Dendritic cell treated with granulocyte-macrophage colony-stimulating factor and Interleukin-4, amounts not matched to agents 40 ng/mL and 50 ng/mL, for 4 days (primary cell): Measurements from ENCODE around the gene ASB1.

Experiments
- H3K27ac Mint-ChIP-seq: one replicate; pipeline ENCODE4 v1.8.0; 2022; ENCODE audit warnings: mild to moderate bottlenecking, mixed read lengths
- H3K27me3 Mint-ChIP-seq: one replicate; pipeline ENCODE4 v1.8.0; 2022; ENCODE audit warnings: mild to moderate bottlenecking, mixed read lengths
- H3K36me3 Mint-ChIP-seq: one replicate; pipeline ENCODE4 v1.8.0; 2022; ENCODE audit warnings: low read depth, mixed read lengths
- H3K4me1 Mint-ChIP-seq: one replicate; pipeline ENCODE4 v1.8.0; 2022; ENCODE audit warnings: low read depth, mixed read lengths
- H3K4me3 Mint-ChIP-seq: one replicate; pipeline ENCODE4 v1.8.0; 2022; ENCODE audit warnings: mild to moderate bottlenecking, moderate library complexity, mixed read lengths
- H3K9me3 Mint-ChIP-seq: one replicate; pipeline ENCODE4 v1.8.0; 2022; ENCODE audit warnings: mixed read lengths
- intact Hi-C: fragments of 100-400 bp; cut with micrococcal nuclease; formaldehyde crosslinking; loops from one replicate; pipeline ENCODE4 v1.15.0; 2022

Gene ASB1

DNA sequence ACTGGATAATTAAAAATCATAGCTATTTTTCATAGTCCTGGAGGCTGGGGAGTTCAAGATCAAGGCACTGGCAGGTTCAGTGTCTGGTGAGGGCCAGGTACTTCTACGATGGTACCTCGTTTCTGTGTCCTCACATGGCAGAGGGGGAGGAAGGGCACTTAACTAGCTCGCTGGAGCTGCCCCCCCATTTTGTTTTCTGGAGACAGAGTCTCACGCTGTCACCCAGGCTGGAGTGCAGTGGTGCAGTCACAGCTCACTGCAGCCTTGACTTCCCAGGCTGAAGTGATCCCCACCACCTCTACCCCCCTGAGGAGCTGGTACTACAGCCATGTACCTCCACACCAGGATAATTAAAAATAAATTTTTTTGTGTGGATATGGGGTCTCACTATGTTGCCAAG is 40.3 kb downstream of the ASB1 start:
- no peaks in the 10 kb centered on the region for H3K4me1 Mint-ChIP-seq
- no peak overlapping the region for H3K4me3 Mint-ChIP-seq
- peaks cover 9% of the 10 kb centered on the region for H3K27me3 Mint-ChIP-seq
- H3K27ac Mint-ChIP-seq: no peak overlapping the region
- H3K9me3 Mint-ChIP-seq: peaks cover 14% of the 10 kb centered on the region
- intact Hi-C loops: no loop called here
- H3K36me3 Mint-ChIP-seq: no peaks in the 10 kb centered on the region

GRCh38 chr2:238467792-238468191 is 41.1 kb downstream of the ASB1 start:
- Mint-ChIP-seq H3K36me3 (no peaks in the 10 kb centered on the region), H3K4me3 (no peak overlapping the region)
- intact Hi-C loops: no loop called here

DNA sequence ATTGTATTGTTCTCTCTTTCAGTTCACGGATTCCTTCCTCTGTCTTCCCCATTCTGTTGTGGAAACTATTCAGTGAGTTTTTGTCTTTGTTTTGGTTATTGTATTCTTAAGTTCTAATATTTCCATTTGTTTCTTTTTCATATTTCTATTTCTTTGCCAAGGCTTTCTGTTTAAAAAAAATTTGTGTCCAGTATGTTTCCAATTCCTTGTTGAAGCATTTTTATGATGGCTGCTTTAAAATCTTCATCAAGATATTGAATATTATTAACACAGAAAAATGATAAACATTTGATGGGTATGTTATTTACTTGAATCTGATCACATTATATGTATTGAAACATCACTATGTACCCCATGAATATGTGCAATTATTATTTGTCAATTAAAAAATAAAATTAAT is 42.4 kb downstream of the ASB1 start:
- H3K4me3 Mint-ChIP-seq: no peak overlapping the region
- H3K27ac Mint-ChIP-seq: no peak overlapping the region
- no peaks in the 10 kb centered on the region for H3K4me1 Mint-ChIP-seq
- peaks cover 34% of the 10 kb centered on the region for H3K9me3 Mint-ChIP-seq
- H3K36me3 Mint-ChIP-seq: no peaks in the 10 kb centered on the region
- peaks cover 11% of the 10 kb centered on the region for H3K27me3 Mint-ChIP-seq
- intact Hi-C loops: no loop called here

More at GRCh38 chr2:238467792-238468191, 41.1 kb downstream of the ASB1 start:
- H3K9me3 Mint-ChIP-seq: peaks cover 21% of the 10 kb centered on the region
- no peaks in the 10 kb centered on the region for H3K4me1 Mint-ChIP-seq
- peaks cover 9% of the 10 kb centered on the region for H3K27me3 Mint-ChIP-seq
- H3K27ac Mint-ChIP-seq: no peak overlapping the region

- Mint-ChIP-seq H3K27ac (no peak overlapping the region), H3K36me3 (no peaks in the 10 kb centered on the region), H3K27me3 (peaks cover 11% of the 10 kb centered on the region), H3K9me3 (peaks cover 65% of the 10 kb centered on the region), H3K4me3 (no peak overlapping the region), H3K4me1 (no peaks in the 10 kb centered on the region)
- intact Hi-C loops: no loop called here
Measured at GRCh38 chr2:238473014-238473413, 46.3 kb downstream of the ASB1 start.

- no peak overlapping the region for H3K27ac Mint-ChIP-seq
- intact Hi-C loops: no loop called here
- H3K4me3 Mint-ChIP-seq: no peak overlapping the region
- H3K36me3 Mint-ChIP-seq: no peaks in the 10 kb centered on the region
- H3K4me1 Mint-ChIP-seq: no peaks in the 10 kb centered on the region
- peaks cover 69% of the 10 kb centered on the region for H3K9me3 Mint-ChIP-seq
- peaks cover 9% of the 10 kb centered on the region for H3K27me3 Mint-ChIP-seq
Measured at GRCh38 chr2:238473523-238473922, 46.8 kb downstream of the ASB1 start.

GRCh38 chr2:238475034-238475433 is 48.3 kb downstream of the ASB1 start:
- H3K4me1 Mint-ChIP-seq: no peaks in the 10 kb centered on the region
- H3K27ac Mint-ChIP-seq: no peak overlapping the region
- intact Hi-C loops: no loop called here
- peaks cover 4% of the 10 kb centered on the region for H3K27me3 Mint-ChIP-seq
- H3K4me3 Mint-ChIP-seq: no peak overlapping the region
- H3K36me3 Mint-ChIP-seq: no peaks in the 10 kb centered on the region
- H3K9me3 Mint-ChIP-seq: peaks cover 75% of the 10 kb centered on the region

GRCh38 chr2:238475566-238475965 is 48.8 kb downstream of the ASB1 start:
- Mint-ChIP-seq H3K4me3 (no peak overlapping the region), H3K4me1 (no peaks in the 10 kb centered on the region), H3K27ac (no peak overlapping the region), H3K36me3 (no peaks in the 10 kb centered on the region), H3K27me3 (peaks cover 4% of the 10 kb centered on the region), H3K9me3 (peaks cover 80% of the 10 kb centered on the region)
- intact Hi-C loops: no loop called here

- peaks cover 4% of the 10 kb centered on the region for H3K27me3 Mint-ChIP-seq
- H3K27ac Mint-ChIP-seq: no peak overlapping the region
- no peaks in the 10 kb centered on the region for H3K4me1 Mint-ChIP-seq
- H3K9me3 Mint-ChIP-seq: peaks cover 83% of the 10 kb centered on the region
- H3K4me3 Mint-ChIP-seq: no peak overlapping the region
- intact Hi-C loops: no loop called here
- no peaks in the 10 kb centered on the region for H3K36me3 Mint-ChIP-seq
Measured at GRCh38 chr2:238476258-238476657, 49.5 kb downstream of the ASB1 start.

DNA sequence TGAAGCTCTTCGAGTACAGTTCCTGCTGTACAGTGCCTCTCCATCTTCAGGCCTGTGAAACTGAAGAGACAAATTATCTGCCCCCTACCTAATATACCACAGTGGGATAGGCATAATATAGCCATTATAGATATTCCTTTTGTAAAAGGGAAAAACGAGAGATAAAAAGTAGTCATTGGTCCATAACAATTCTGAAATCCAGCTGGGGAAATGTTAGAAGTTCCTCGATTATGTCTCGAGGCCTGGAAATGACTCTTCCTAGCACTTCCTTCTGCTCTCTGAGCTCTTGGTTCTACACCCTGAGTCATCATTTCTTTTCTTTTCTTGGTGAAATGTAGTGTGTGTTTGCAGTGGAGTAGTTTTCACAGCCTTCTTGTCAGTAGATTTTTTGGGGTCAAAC is 51.5 kb downstream of the ASB1 start:
- intact Hi-C loops: no loop called here

GRCh38 chr2:238479847-238480246 is 53.1 kb downstream of the ASB1 start:
- Mint-ChIP-seq H3K4me3 (no peak overlapping the region), H3K27me3 (no peaks in the 10 kb centered on the region), H3K27ac (no peak overlapping the region), H3K4me1 (no peaks in the 10 kb centered on the region), H3K9me3 (peaks cover 53% of the 10 kb centered on the region), H3K36me3 (no peaks in the 10 kb centered on the region)
- intact Hi-C loops: no loop called here

More for the DNA sequence above, 51.5 kb downstream of the ASB1 start:
- Mint-ChIP-seq H3K9me3 (peaks cover 68% of the 10 kb centered on the region), H3K27ac (no peak overlapping the region), H3K27me3 (no peaks in the 10 kb centered on the region), H3K36me3 (no peaks in the 10 kb centered on the region), H3K4me1 (no peaks in the 10 kb centered on the region), H3K4me3 (no peak overlapping the region)

GRCh38 chr2:238483021-238483420 is 56.3 kb downstream of the ASB1 start:
- Mint-ChIP-seq H3K27me3 (no peaks in the 10 kb centered on the region), H3K4me1 (no peaks in the 10 kb centered on the region), H3K36me3 (no peaks in the 10 kb centered on the region), H3K4me3 (no peak overlapping the region), H3K27ac (no peak overlapping the region), H3K9me3 (peaks cover 29% of the 10 kb centered on the region)
- intact Hi-C loops: no loop called here

- no peaks in the 10 kb centered on the region for H3K36me3 Mint-ChIP-seq
- no peak overlapping the region for H3K27ac Mint-ChIP-seq
- H3K9me3 Mint-ChIP-seq: peaks cover 22% of the 10 kb centered on the region
Measured at GRCh38 chr2:238483656-238484055, 56.9 kb downstream of the ASB1 start.

DNA sequence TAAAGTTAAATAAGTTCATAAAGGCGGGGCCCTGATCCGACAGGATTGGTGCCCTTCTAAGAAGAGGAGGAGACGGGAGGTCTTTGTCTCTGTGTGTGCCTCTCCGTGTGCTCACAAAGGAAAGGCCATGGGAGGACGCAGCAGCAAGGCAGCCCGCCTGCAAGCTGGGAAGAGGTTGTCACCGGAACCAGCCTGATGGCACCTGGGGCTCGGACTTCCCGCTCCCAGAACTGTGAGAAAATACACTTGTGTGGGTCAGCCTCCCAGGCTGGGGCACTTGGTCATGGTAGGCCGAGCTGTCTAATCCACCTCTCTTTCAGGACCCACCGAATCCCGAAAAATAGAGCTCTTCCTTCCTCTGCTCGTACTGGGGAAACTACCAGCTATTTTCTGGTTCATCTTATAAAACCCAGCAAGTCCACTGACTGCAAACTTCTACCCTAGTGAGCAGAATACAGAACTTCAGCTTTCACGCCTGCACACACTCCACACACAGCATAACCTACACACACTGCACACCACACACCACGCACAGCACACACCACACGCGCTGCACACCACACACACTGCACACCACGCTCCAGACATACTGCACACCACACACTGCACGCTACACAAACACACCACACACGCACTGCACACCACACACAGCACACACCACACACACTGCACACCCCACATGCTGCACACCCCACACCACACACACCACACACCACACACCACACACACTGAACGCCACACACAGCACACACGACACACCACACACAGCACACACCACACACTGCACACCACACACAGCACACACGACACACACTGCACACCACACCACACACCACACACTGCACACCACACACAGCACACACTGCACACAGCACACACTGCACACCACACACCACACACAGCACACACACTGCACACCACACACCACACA is 58.1 kb downstream of the ASB1 start:
- no peaks in the 10 kb centered on the region for H3K27me3 Mint-ChIP-seq
- no peak overlapping the region for H3K27ac Mint-ChIP-seq
- H3K4me1 Mint-ChIP-seq: no peaks in the 10 kb centered on the region
- H3K9me3 Mint-ChIP-seq: peaks cover 11% of the 10 kb centered on the region
- H3K36me3 Mint-ChIP-seq: no peaks in the 10 kb centered on the region
- intact Hi-C loops: no loop called here
- no peak overlapping the region for H3K4me3 Mint-ChIP-seq

More at GRCh38 chr2:238483656-238484055, 56.9 kb downstream of the ASB1 start:
- intact Hi-C loops: no loop called here
- no peak overlapping the region for H3K4me3 Mint-ChIP-seq
- H3K27me3 Mint-ChIP-seq: no peaks in the 10 kb centered on the region
- H3K4me1 Mint-ChIP-seq: no peaks in the 10 kb centered on the region

DNA sequence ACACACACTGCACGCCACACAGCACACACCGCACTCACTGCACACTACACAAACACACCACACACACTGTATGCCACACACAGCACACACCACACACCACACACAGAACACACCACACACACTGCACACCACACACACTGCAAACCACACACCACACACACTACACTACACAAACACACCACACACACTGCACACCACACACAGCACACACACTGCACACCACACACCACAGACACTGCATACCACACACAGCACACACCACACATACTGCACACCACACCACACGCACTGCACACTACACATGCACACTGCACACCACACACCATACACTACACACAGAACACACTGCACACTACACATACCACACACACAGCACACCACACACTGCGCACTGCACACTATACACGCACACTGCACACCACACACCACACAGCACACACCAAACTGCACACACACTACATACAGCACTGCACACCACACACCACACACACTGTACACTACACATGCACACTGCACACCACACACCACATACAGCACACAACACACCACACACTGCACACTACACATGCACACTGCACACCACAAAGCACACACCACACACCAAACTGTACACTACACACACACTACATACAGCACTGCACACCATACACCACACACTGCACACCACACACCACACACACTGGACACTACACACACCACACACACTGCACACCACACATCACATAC is 59.6 kb downstream of the ASB1 start:
- Mint-ChIP-seq H3K27me3 (no peaks in the 10 kb centered on the region), H3K27ac (no peak overlapping the region), H3K9me3 (no peaks in the 10 kb centered on the region), H3K4me1 (no peaks in the 10 kb centered on the region), H3K4me3 (no peak overlapping the region), H3K36me3 (no peaks in the 10 kb centered on the region)
- intact Hi-C loops: no loop called here
